Keratinocyte (primary cell): ENCODE data around the gene PIN1.

Experiments used
- EZH2 ChIP-seq: IDR thresholded peaks from one replicate; pipeline ENCODE4 v1.6.1; 2012; ENCODE audit warnings: inconsistent platforms, mild to moderate bottlenecking, low read length, moderate library complexity
- TF ChIP-seq, protein P1 (sequence below), 3 experiments: IDR thresholded peaks in 1 of 3; conservative IDR thresholded peaks in 1 of 3; optimal IDR thresholded peaks in 1 of 3; 2 replicates in 2 of 3; 3 replicates in 1 of 3; pipeline versions ENCODE3 to v1.5.1; 2011; ENCODE audit warnings: low read length in 3 of 3, mild to moderate bottlenecking in 3 of 3, moderate library complexity in 2 of 3, control low read depth in 1 of 3, inconsistent platforms in 1 of 3; ENCODE audit not compliant: insufficient read depth in 2 of 3; ENCODE audit errors: extremely low read depth in 1 of 3

DNA sequence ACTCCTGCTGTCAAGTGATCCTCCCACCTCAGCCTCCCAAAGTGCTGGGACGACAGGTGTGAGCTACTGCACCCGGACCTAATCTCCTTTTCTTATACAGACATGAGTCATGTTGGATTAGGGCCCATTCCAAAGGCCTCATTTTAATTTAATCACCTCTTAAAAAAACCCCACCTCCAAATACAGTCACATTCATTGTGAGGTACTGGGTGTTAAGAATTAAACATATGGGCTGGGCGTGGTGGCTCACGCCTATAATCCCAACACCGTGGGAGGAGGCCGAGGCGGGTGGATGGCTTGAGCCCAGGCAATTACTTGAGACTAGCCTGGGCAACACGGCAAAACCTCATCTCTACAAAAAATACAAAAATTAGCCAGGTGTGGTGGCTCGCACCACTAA, 46.6 kb downstream of the PIN1 start:
- no peak for TF ChIP-seq EZH2
- TF ChIP-seq, protein P1, sequence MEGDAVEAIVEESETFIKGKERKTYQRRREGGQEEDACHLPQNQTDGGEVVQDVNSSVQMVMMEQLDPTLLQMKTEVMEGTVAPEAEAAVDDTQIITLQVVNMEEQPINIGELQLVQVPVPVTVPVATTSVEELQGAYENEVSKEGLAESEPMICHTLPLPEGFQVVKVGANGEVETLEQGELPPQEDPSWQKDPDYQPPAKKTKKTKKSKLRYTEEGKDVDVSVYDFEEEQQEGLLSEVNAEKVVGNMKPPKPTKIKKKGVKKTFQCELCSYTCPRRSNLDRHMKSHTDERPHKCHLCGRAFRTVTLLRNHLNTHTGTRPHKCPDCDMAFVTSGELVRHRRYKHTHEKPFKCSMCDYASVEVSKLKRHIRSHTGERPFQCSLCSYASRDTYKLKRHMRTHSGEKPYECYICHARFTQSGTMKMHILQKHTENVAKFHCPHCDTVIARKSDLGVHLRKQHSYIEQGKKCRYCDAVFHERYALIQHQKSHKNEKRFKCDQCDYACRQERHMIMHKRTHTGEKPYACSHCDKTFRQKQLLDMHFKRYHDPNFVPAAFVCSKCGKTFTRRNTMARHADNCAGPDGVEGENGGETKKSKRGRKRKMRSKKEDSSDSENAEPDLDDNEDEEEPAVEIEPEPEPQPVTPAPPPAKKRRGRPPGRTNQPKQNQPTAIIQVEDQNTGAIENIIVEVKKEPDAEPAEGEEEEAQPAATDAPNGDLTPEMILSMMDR (optimal IDR thresholded peaks at IDR 0.05 in 1 of 3, IDR thresholded peaks at IDR 0.05 in 1 of 3, conservative IDR thresholded peaks at IDR 0.05 in 1 of 3; ENCODE audit: extremely low read depth in 1 of 3, insufficient read depth in 2 of 3, low read length in 3 of 3): no peak
